Loucy (cell line): Measurements from ENCODE around the gene NEUROD2.

Source experiments
- CTCF ChIP-seq: fragments of 200-600 bp; sonication (generic); conservative IDR thresholded peaks from 2 replicates; pipeline ENCODE4 v1.5.1; 2014; ENCODE audit warnings: mild to moderate bottlenecking, antibody characterized with exemption, low read length
- EZH2phosphoT487 ChIP-seq: fragments of 200-600 bp; IDR thresholded peaks from 2 replicates; pipeline ENCODE4 v1.6.1; 2018; ENCODE audit warnings: antibody characterized with exemption, mild to moderate bottlenecking, moderate library complexity, borderline replicate concordance

DNA sequence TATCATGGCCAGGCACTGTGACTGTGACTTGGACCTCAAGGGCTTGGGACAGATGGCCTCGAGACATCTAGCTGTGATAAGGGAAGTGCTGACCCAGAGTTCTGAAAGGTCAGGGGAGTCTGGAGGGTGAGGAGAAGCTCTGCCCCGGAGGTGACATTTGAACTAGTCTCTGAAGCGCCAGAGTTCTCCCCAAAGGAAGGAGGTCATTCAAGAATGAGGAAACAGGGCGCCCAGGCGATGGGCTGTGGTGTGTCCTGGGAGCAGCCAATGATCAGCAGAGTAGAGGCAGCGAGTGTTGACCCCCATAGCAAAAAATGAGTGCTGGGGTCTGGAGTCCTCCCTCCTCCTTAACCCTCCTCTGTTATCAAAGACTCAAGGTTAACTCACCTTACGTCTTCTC lies 34.2 kb upstream of the NEUROD2 start:
- TF ChIP-seq CTCF (no peak), EZH2phosphoT487 (no peak)
